Lung (tissue), 12 donors: ENCODE data around the gene TMEM145. TPM values are rescaled to one million over a fixed set of nuclear protein-coding genes. Genes with fewer than 3 reads are reported as not detected.

Experiments used
- ATAC-seq: fragments of 200-7000 bp; cut with Tn5 transposase; one replicate; pipeline ENCODE4 v1.9.1; 2020; ENCODE audit warnings: moderate number of reproducible peaks; ENCODE audit not compliant: insufficient read depth, low FRiP score
- DNase-seq, 3 donors: peaks; one replicate each; pipeline ENCODE4 v3.0.0-alpha.2; 2013 to 2017
- H3K27ac ChIP-seq, 2 donors: one replicate each; pipeline ENCODE4 v1.5.1; 2013; ENCODE audit warnings: mild to moderate bottlenecking in 2 of 2, moderate library complexity in 2 of 2, control low read depth in 1 of 2, inconsistent platforms in 1 of 2, low read depth in 1 of 2, low read length in 1 of 2
- H3K27me3 ChIP-seq, 3 donors: one replicate each; pipeline ENCODE4 v1.5.1; 2013; ENCODE audit warnings: low read length in 2 of 3; ENCODE audit not compliant: control insufficient read depth in 3 of 3, insufficient read depth in 3 of 3
- H3K36me3 ChIP-seq, 4 donors: one replicate each; pipeline ENCODE4 v1.5.1; 2013; ENCODE audit warnings: low read length in 4 of 4, mild to moderate bottlenecking in 1 of 4, moderate library complexity in 1 of 4; ENCODE audit not compliant: control insufficient read depth in 4 of 4, insufficient read depth in 4 of 4
- H3K4me1 ChIP-seq, 5 donors: one replicate each; pipeline ENCODE4 v1.5.1; 2013; ENCODE audit warnings: low read length in 5 of 5, mild to moderate bottlenecking in 2 of 5, moderate library complexity in 1 of 5; ENCODE audit not compliant: control insufficient read depth in 5 of 5, insufficient read depth in 5 of 5
- H3K4me3 ChIP-seq: one replicate; pipeline ENCODE4 v1.5.1; 2013; ENCODE audit warnings: mild to moderate bottlenecking, control low read depth, moderate library complexity
- H3K9ac ChIP-seq, 2 donors: one replicate each; pipeline ENCODE4 v1.5.1; 2013; ENCODE audit warnings: low read length in 2 of 2, control low read depth in 1 of 2; ENCODE audit not compliant: insufficient read depth in 1 of 2
- H3K9me3 ChIP-seq, 4 donors: one replicate each; pipeline ENCODE4 v1.5.1; 2013; ENCODE audit warnings: low read length in 3 of 4, mild to moderate bottlenecking in 1 of 4, moderate library complexity in 1 of 4; ENCODE audit not compliant: control insufficient read depth in 4 of 4, insufficient read depth in 3 of 4
- WGBS, 2 donors: extraction: QIAGEN DNeasy Blood & Tissue Kit; methylation state at CpG; one replicate each; pipeline ENCODE4 v1.1.7; 2013; 5-methylcytosine and 5-hydroxymethylcytosine counted together
- polyA plus RNA-seq, 2 donors: library from polyadenylated mRNA; stranded (reverse); fragments of 200-250 nt; gene quantifications; one replicate each; pipeline ENCODE4 v1.2.1, GENCODE V29; 2013
- total RNA-seq, 2 donors: library from RNA; depleted of rRNA in 1 of 2; stranded (reverse); fragments of >200 nt in 1 of 2; gene quantifications; one replicate each; pipeline ENCODE4 v1.2.1, GENCODE V29; 2014 to 2021
- TF ChIP-seq, protein P1 (sequence below): IDR thresholded peaks from 2 replicates; pipeline ENCODE4 v1.5.1; 2012; ENCODE audit warnings: mild to moderate bottlenecking; ENCODE audit errors: control extremely low read depth, extremely low read depth
- donor health status: control.
- donor health status: control.
- donor health status: Bipolar disorder and iron deficiency.
- donor health status: healthy.
- donor health status: DM: yes; HTN: yes; CAD: no.

Gene TMEM145
- total and polyA plus RNA-seq, 4 donors, result 0.12 to 0.95 (median 0.40) TPM; not detected in 1

DNA sequence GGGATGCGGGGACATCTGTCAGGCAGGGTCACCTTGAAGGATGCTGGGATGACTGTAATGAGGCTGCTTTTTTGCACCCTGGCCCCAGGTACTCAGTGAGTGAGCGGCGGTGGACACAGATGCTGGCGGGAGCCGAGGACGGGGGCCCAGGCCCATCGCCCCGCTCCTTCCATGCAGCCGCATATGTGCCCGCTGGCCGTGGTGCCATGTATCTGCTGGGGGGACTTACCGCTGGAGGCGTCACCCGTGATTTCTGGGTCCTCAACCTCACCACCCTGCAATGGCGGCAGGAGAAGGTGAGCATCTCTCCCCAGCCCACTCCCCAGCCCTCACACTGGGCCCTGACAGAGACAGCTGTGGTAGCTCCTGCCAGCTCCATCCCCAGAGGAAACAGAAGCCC, 43.6 kb downstream of the TMEM145 start:
- 96 to 97% methylated on average over 15 of the region's 15 CpGs for WGBS, 2 donors
- no peaks in the 10 kb centered on the region for H3K4me1 ChIP-seq
- no peaks in the 10 kb centered on the region for H3K9me3 ChIP-seq
- H3K27ac ChIP-seq, result no peak overlapping the region
- H3K9ac ChIP-seq, result no peak overlapping the region
- ATAC-seq (no peak), DNase-seq (no peak)
- peaks cover 8 to 37% (median 10%) of the 10 kb centered on the region in 4 donors for H3K36me3 ChIP-seq
- no peak overlapping the region for H3K4me3 ChIP-seq
- no peaks in the 10 kb centered on the region for H3K27me3 ChIP-seq
- TF ChIP-seq, protein P1, sequence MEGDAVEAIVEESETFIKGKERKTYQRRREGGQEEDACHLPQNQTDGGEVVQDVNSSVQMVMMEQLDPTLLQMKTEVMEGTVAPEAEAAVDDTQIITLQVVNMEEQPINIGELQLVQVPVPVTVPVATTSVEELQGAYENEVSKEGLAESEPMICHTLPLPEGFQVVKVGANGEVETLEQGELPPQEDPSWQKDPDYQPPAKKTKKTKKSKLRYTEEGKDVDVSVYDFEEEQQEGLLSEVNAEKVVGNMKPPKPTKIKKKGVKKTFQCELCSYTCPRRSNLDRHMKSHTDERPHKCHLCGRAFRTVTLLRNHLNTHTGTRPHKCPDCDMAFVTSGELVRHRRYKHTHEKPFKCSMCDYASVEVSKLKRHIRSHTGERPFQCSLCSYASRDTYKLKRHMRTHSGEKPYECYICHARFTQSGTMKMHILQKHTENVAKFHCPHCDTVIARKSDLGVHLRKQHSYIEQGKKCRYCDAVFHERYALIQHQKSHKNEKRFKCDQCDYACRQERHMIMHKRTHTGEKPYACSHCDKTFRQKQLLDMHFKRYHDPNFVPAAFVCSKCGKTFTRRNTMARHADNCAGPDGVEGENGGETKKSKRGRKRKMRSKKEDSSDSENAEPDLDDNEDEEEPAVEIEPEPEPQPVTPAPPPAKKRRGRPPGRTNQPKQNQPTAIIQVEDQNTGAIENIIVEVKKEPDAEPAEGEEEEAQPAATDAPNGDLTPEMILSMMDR, result no peak

DNA sequence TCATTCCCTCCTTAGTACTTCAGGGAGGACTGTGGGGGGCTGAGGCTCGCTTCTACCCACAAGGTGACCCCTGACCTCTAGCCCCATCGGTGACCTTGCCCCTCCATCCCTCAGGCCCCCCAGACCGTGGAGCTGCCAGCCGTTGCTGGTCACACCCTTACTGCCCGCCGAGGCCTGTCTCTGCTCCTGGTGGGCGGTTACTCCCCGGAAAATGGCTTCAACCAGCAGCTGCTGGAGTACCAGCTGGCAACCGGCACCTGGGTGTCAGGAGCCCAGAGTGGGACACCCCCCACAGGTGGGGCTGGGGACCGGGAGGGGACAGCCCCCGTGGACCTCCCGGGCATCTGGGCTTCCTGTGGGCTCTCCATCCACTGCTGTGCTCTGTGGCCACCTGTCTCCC, 44.2 kb downstream of the TMEM145 start:
- H3K27ac ChIP-seq, result no peak overlapping the region
- TF ChIP-seq, protein P1, result no peak
- H3K4me1 ChIP-seq, result no peaks in the 10 kb centered on the region
- no peak overlapping the region for H3K4me3 ChIP-seq
- WGBS, 2 donors, result 93 to 94% methylated on average over 12 of the region's 12 CpGs
- DNase-seq (no peak), ATAC-seq (no peak)
- no peak overlapping the region for H3K9ac ChIP-seq
- H3K27me3 ChIP-seq, result no peaks in the 10 kb centered on the region
- peaks cover 8 to 37% (median 10%) of the 10 kb centered on the region in 4 donors for H3K36me3 ChIP-seq
- H3K9me3 ChIP-seq, result no peaks in the 10 kb centered on the region

DNA sequence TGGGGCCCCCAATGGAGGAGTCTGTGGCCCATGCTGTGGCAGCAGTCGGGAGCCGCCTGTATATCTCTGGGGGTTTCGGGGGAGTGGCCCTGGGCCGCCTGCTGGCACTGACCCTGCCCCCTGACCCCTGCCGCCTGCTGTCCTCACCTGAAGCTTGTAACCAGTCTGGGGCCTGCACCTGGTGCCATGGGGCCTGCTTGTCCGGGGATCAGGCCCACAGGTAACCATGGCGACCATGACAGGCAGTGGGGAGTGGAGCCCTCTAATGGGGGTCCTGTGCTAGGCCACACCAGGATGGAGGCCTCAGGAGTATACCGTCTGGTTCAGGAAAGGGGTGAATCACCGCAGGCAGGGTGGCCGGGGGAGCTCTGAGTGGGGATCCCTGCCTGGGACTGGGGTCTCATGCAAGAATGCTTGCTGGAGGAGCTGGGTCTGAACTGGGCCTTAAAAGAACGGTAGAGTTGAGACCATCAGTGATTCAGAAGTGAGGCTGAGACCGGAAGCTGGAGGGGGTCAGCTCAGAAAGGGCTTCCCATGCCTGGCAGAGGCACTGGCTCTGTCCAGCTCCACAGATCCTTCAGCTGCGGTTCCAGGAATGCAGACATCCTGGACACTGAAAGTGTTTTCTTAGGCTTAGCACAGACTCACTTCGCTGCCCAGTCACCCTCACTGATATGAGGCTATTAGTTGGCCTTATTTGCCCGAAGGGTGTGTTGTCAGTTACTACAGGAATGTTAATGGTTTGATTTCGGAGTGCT, 47.9 kb downstream of the TMEM145 start:
- TF ChIP-seq, protein P1, result no peak
- Histone ChIP-seq H3K27ac (no peak overlapping the region), H3K9me3 (peaks cover 0 to 5% (median 0%) of the 10 kb centered on the region in 4 donors), H3K9ac (no peak overlapping the region), H3K4me3 (no peak overlapping the region), H3K27me3 (no peaks in the 10 kb centered on the region), H3K4me1 (no peaks in the 10 kb centered on the region), H3K36me3 (peaks cover 6 to 26% (median 22%) of the 10 kb centered on the region in 4 donors)
- 87 to 92% methylated on average over 16 of the region's 16 CpGs for WGBS, 2 donors
- DNase-seq (no peak), ATAC-seq (no peak)
